ENCODE results near the gene IRAK3.
A peak's percentile ranks its signal among the peaks of the same experiment; 100 is the strongest.
"Not testable (repeated sequence)": the region's sequence is repeated elsewhere in the genome, so short reads cannot be mapped to it uniquely, and the experiment has no call there.

IRAK3 gene

GRCh38 chr12:66170606-66171005 is 18.4 kb upstream of the IRAK3 start:
- DNase-seq (ENCODE audit: low read depth): no peak

- DNase-seq (ENCODE audit: low read depth): not testable (repeated sequence)
Observed at GRCh38 chr12:66174391-66175325, 14.4 kb upstream of the IRAK3 start.

GRCh38 chr12:66176105-66176900 is 12.7 kb upstream of the IRAK3 start:
- DNase-seq (ENCODE audit: low read depth): no peak

GRCh38 chr12:66182956-66183355 is 6.1 kb upstream of the IRAK3 start:
- DNase-seq (ENCODE audit: low read depth): no peak

- not testable (repeated sequence) for DNase-seq (ENCODE audit: low read depth)
Observed at GRCh38 chr12:66184822-66185221, 4.2 kb upstream of the IRAK3 start.

GRCh38 chr12:66187036-66187435 is 2.0 kb upstream of the IRAK3 start:
- DNase-seq (ENCODE audit: low read depth): no peak

- no peak for DNase-seq (ENCODE audit: low read depth)
Observed at GRCh38 chr12:66187821-66188220, 1.2 kb upstream of the IRAK3 start.

- no peak for DNase-seq (ENCODE audit: low read depth)
Observed at GRCh38 chr12:66189486-66189843, 451 bp downstream of the IRAK3 start.

GRCh38 chr12:66189889-66190288 is 875 bp downstream of the IRAK3 start:
- DNase-seq (ENCODE audit: low read depth): no peak

GRCh38 chr12:66190519-66191370 is 1.7 kb downstream of the IRAK3 start:
- DNase-seq (ENCODE audit: low read depth): peak; percentile 52

GRCh38 chr12:66191547-66192126 is 2.6 kb downstream of the IRAK3 start:
- DNase-seq (ENCODE audit: low read depth): no peak

GRCh38 chr12:66194122-66194521 is 5.1 kb downstream of the IRAK3 start:
- DNase-seq (ENCODE audit: low read depth): no peak

- DNase-seq (ENCODE audit: low read depth): no peak
Observed at GRCh38 chr12:66195242-66195641, 6.2 kb downstream of the IRAK3 start.

- DNase-seq (ENCODE audit: low read depth): peak; percentile 62
Observed at GRCh38 chr12:66196806-66197205, 7.8 kb downstream of the IRAK3 start.

GRCh38 chr12:66197495-66197921 is 8.5 kb downstream of the IRAK3 start:
- peak; percentile 55 for DNase-seq (ENCODE audit: low read depth)

- DNase-seq (ENCODE audit: low read depth): no peak
Observed at GRCh38 chr12:66199141-66199540, 10.1 kb downstream of the IRAK3 start.

GRCh38 chr12:66199831-66200509 is 11.0 kb downstream of the IRAK3 start:
- DNase-seq (ENCODE audit: low read depth): no peak

- DNase-seq (ENCODE audit: low read depth): no peak
Observed at GRCh38 chr12:66203820-66204219, 14.8 kb downstream of the IRAK3 start.

GRCh38 chr12:66206141-66206540 is 17.1 kb downstream of the IRAK3 start:
- DNase-seq (ENCODE audit: low read depth): no peak

- no peak for DNase-seq (ENCODE audit: low read depth)
Observed at GRCh38 chr12:66210840-66211239, 21.8 kb downstream of the IRAK3 start.

- DNase-seq (ENCODE audit: low read depth): not testable (repeated sequence)
Observed at GRCh38 chr12:66211573-66211972, 22.6 kb downstream of the IRAK3 start.

Measured in ELR (cell line).